B cell (primary cell): Measurements from ENCODE around the gene OR5AU1. TPM values are rescaled to one million over a fixed set of nuclear protein-coding genes. Genes with fewer than 3 reads are reported as not detected.

Experiments used
- ATAC-seq: fragments of 200-7000 bp; cut with Tn5 transposase; one replicate; pipeline ENCODE4 v1.10.0; 2021; ENCODE audit warnings: low read depth, mild to moderate bottlenecking, moderate number of reproducible peaks, moderate library complexity
- CTCF ChIA-PET: fragments of 350-600 bp; sonication (Branson Sonifier 250); formaldehyde crosslinking; loops from one replicate; lab custom pipeline; 2021; ENCODE audit warnings: antibody characterized with exemption, inconsistent platforms; lab: Charles Lee
- POLR2A ChIA-PET: fragments of 350-600 bp; sonication (Branson Sonifier 250); formaldehyde crosslinking; loops from one replicate; lab custom pipeline; 2021; ENCODE audit warnings: antibody characterized with exemption; lab: Charles Lee
- DNase-seq: peaks from one replicate; pipeline ENCODE4 v3.0.0; 2013
- H2AFZ ChIP-seq: 2 replicates; pipeline ENCODE4 v1.6.1; 2012; ENCODE audit warnings: mild to moderate bottlenecking, low read depth, low read length; ENCODE audit not compliant: insufficient read depth, poor library complexity, severe bottlenecking
- H3K27ac ChIP-seq, 2 donors: 1 replicate in 1 of 2; 2 replicates in 1 of 2; pipeline ENCODE4 v1.5.1; 2012 to 2013; ENCODE audit warnings: low read length in 2 of 2, mild to moderate bottlenecking in 2 of 2, moderate library complexity in 1 of 2
- H3K27me3 ChIP-seq, 4 experiments: fragments of 200-600 bp in 1 of 4; sonication (generic) in 1 of 4; replicated peaks in 1 of 4; 1 replicate in 2 of 4; 2 replicates in 2 of 4; pipeline versions ENCODE4 v1.6.1 to v1.7.0; 2013 to 2016; ENCODE audit warnings: low read length in 3 of 4, mild to moderate bottlenecking in 2 of 4, mixed read lengths in 1 of 4, moderate library complexity in 1 of 4; ENCODE audit not compliant: insufficient read depth in 4 of 4, control insufficient read depth in 3 of 4; ENCODE audit errors: control extremely low read depth in 1 of 4
- H3K36me3 ChIP-seq, 2 experiments: replicated peaks in 1 of 2; 1 replicate in 1 of 2; 2 replicates in 1 of 2; pipeline versions ENCODE4 v1.6.1 to v1.7.1; 2013; ENCODE audit warnings: low read length in 1 of 2; ENCODE audit not compliant: insufficient read depth in 2 of 2, control insufficient read depth in 1 of 2; ENCODE audit errors: control extremely low read depth in 1 of 2, extremely low read depth in 1 of 2
- H3K4me1 ChIP-seq, 2 donors: fragments of 200-600 bp in 1 of 2; sonication (generic) in 1 of 2; 1 replicate in 1 of 2; 2 replicates in 1 of 2; pipeline versions ENCODE4 v1.5.1 to v1.6.1; 2013 to 2017; ENCODE audit warnings: low read length in 2 of 2; ENCODE audit not compliant: control insufficient read depth in 2 of 2, insufficient read depth in 2 of 2
- H3K4me2 ChIP-seq: replicated peaks from 2 replicates; pipeline ENCODE3; 2012; ENCODE audit warnings: mild to moderate bottlenecking, low read depth, low read length; ENCODE audit not compliant: poor library complexity, severe bottlenecking
- H3K4me3 ChIP-seq, 5 experiments: fragments of 200-600 bp in 1 of 5; sonication (generic) in 1 of 5; 1 replicate in 3 of 5; 2 replicates in 2 of 5; pipeline versions ENCODE4 v1.5.1 to v1.7.0; 2011 to 2016; ENCODE audit warnings: low read length in 4 of 5, mild to moderate bottlenecking in 4 of 5, low read depth in 2 of 5, control low read depth in 1 of 5, moderate library complexity in 1 of 5; ENCODE audit not compliant: insufficient read depth in 1 of 5; ENCODE audit errors: control extremely low read depth in 1 of 5, extremely low read depth in 1 of 5
- H3K79me2 ChIP-seq: fragments of 200-600 bp; sonication (generic); one replicate; pipeline ENCODE4 v1.6.0; 2016; ENCODE audit warnings: low read length; ENCODE audit not compliant: control insufficient read depth, insufficient read depth
- H3K9ac ChIP-seq: fragments of 200-600 bp; sonication (generic); 2 replicates; pipeline ENCODE4 v1.6.1; 2017; ENCODE audit warnings: mild to moderate bottlenecking, low read length, moderate library complexity
- H3K9me3 ChIP-seq, 3 donors: one replicate each; pipeline versions ENCODE4 v1.6.1 to v1.7.1; 2013; ENCODE audit warnings: low read length in 2 of 3; ENCODE audit not compliant: control insufficient read depth in 2 of 3, insufficient read depth in 1 of 3; ENCODE audit errors: control extremely low read depth in 1 of 3
- H4K20me1 ChIP-seq: 2 replicates; pipeline ENCODE4 v1.6.0; 2012; ENCODE audit warnings: mild to moderate bottlenecking, low read length; ENCODE audit not compliant: insufficient read depth, control insufficient read depth, poor library complexity, severe bottlenecking
- H3K27ac Mint-ChIP-seq: one replicate; pipeline ENCODE4 v1.8.0; 2021; ENCODE audit warnings: mixed read lengths
- H3K27me3 Mint-ChIP-seq: one replicate; pipeline ENCODE4 v1.8.0; 2021; ENCODE audit warnings: mixed read lengths
- H3K4me1 Mint-ChIP-seq: one replicate; pipeline ENCODE4 v1.8.0; 2021; ENCODE audit warnings: mixed read lengths
- H3K4me3 Mint-ChIP-seq: one replicate; pipeline ENCODE4 v1.8.0; 2021; ENCODE audit warnings: mixed read lengths
- H3K9me3 Mint-ChIP-seq: one replicate; pipeline ENCODE4 v1.8.0; 2022; ENCODE audit warnings: mixed read lengths; ENCODE audit not compliant: insufficient read depth
- CTCF ChIP-seq: fragments of 200-600 bp; IDR thresholded peaks from one replicate; pipeline ENCODE4 v1.8.0; 2022; ENCODE audit warnings: antibody characterized with exemption, mild to moderate bottlenecking
- EZH2 ChIP-seq: IDR thresholded peaks from 2 replicates; pipeline ENCODE4 v1.6.1; 2012; ENCODE audit warnings: borderline replicate concordance, low read depth, mild to moderate bottlenecking, moderate library complexity, low read length; ENCODE audit not compliant: insufficient read depth, poor library complexity, severe bottlenecking
- WGBS: methylation state at CpG from one replicate; pipeline ENCODE4 v1.1.5; 2013; ENCODE audit warnings: missing lambda C conversion rate; ENCODE audit not compliant: insufficient coverage; 5-methylcytosine and 5-hydroxymethylcytosine counted together
- intact Hi-C: fragments of 100-400 bp; cut with micrococcal nuclease; formaldehyde crosslinking; loops from one replicate; pipeline ENCODE4 v1.10.0; 2022
- polyA plus RNA-seq: library from polyadenylated mRNA; depleted of rRNA; stranded (reverse); fragments of >200 nt; gene quantifications from 2 replicates; pipeline ENCODE4 v1.2.3, GENCODE V29; 2012
- total RNA-seq, 2 donors: library from RNA; stranded (reverse); fragments of 120-200 nt in 1 of 2; gene quantifications; 1 replicate in 1 of 2; 2 replicates in 1 of 2; pipeline versions ENCODE4 v1.2.3 to v1.2.4, GENCODE V29; 2013 to 2022

OR5AU1 gene
- total and polyA plus RNA-seq, 2 donors (not counting 1 experiment from before 2014, with no cell fraction given) = not detected

- no peak overlapping the region for H2AFZ ChIP-seq
- no peaks in the 10 kb centered on the region for H3K9me3 Mint-ChIP-seq
- POLR2A ChIA-PET = no interaction called here
- no peaks in the 10 kb centered on the region for H3K4me1 ChIP-seq
- H3K36me3 ChIP-seq = no peaks in the 10 kb centered on the region
- no peaks in the 10 kb centered on the region for H3K4me1 Mint-ChIP-seq
- ATAC-seq (no peak), DNase-seq (no peak)
- intact Hi-C loops = no loop called here
- no peaks in the 10 kb centered on the region for H4K20me1 ChIP-seq
- H3K27me3 Mint-ChIP-seq = peaks cover 37% of the 10 kb centered on the region
- no peak overlapping the region for H3K9ac ChIP-seq
- no peaks in the 10 kb centered on the region for H3K79me2 ChIP-seq
- H3K4me2 ChIP-seq = no peak overlapping the region
- no peak overlapping the region for H3K4me3 Mint-ChIP-seq
- peaks cover 0 to 9% (median 5%) of the 10 kb centered on the region in 4 experiments for H3K27me3 ChIP-seq
- CTCF ChIA-PET = no interaction called here
- H3K4me3 ChIP-seq = no peak overlapping the region
- H3K27ac Mint-ChIP-seq = no peak overlapping the region
- 100% methylated on average over 1 of the region's 3 CpGs for WGBS
- no peak overlapping the region for H3K27ac ChIP-seq
- H3K9me3 ChIP-seq = no peaks in the 10 kb centered on the region
- TF ChIP-seq CTCF = no peak
- TF ChIP-seq EZH2 = no peak
These were observed 36.9 kb downstream of the OR5AU1 start for GRCh38 chr14:21118933-21119332.

- H3K4me2 ChIP-seq = no peak overlapping the region
- intact Hi-C loops = no loop called here
These were observed 42.5 kb downstream of the OR5AU1 start for GRCh38 chr14:21113369-21113768.

More at GRCh38 chr14:21113369-21113768, 42.5 kb downstream of the OR5AU1 start:
- POLR2A ChIA-PET = no interaction called here
- no peak overlapping the region for H3K27ac ChIP-seq
- CTCF ChIA-PET = interaction anchor here (1.0 to 1.6 kb wide), 2 partner anchors 21 to 23 kb away, joined by 3 read pairs; no protein-coding TSS in a partner anchor
- no peaks in the 10 kb centered on the region for H4K20me1 ChIP-seq
- DNase-seq = no peak
- Mint-ChIP-seq H3K9me3 (no peaks in the 10 kb centered on the region), H3K4me1 (no peaks in the 10 kb centered on the region), H3K27ac (no peak overlapping the region), H3K27me3 (peaks cover 7% of the 10 kb centered on the region), H3K4me3 (no peak overlapping the region)
- WGBS = 88% methylated on average over 1 of the region's 2 CpGs
- H3K36me3 ChIP-seq = no peaks in the 10 kb centered on the region
- no peaks in the 10 kb centered on the region for H3K4me1 ChIP-seq
- H3K9ac ChIP-seq = no peak overlapping the region
- TF ChIP-seq EZH2 = no peak
- no peak for TF ChIP-seq CTCF
- H2AFZ ChIP-seq = no peak overlapping the region
- H3K4me3 ChIP-seq = no peak overlapping the region
- no peak for ATAC-seq
- no peaks in the 10 kb centered on the region for H3K9me3 ChIP-seq
- no peaks in the 10 kb centered on the region for H3K27me3 ChIP-seq
- H3K79me2 ChIP-seq = no peaks in the 10 kb centered on the region
